ENCODE results near the gene STK40. TPM values are rescaled to one million over a fixed set of nuclear protein-coding genes. Genes with fewer than 3 reads are reported as not detected.

STK40 gene
- total RNA-seq, 2 experiments from 2014 or later = 41.2 to 44.4 TPM

DNA sequence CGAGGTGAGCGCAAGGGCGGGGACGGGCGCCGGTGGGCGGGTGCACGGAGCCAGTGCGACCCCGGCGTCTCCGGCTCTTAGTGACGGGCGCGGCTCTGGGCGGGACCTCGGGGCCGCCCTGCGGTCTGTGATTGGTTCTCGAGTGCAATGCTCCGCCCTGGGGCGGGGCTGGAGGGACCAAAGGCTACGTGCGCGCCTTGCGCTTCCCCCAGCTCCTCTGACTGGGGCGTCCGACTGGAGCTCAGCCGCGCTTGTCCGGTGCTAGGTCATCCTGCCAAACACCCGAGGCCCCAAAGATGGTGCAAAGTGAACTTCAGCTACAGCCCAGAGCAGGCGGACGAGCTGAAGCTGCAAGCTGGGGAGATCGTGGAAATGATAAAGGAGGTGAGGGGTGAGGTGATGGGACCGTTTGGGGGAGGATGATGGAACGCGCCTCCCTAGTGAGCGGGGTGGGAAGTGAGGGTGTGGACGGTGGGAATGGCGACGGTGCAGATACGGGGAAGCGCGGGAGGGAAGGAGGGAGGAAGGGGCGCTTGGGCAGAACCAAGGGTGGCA lies 78.7 kb downstream of the STK40 start:
- H3K36me3 Mint-ChIP-seq (ENCODE audit: low read depth) = peaks cover 29% of the 10 kb centered on the region
- no peaks in the 10 kb centered on the region for H3K27me3 Mint-ChIP-seq
- ChIA-PET POLR2A (interaction anchor here (0.6 to 10.3 kb wide), 11 partner anchors 9 to 147 kb away, joined by 3 to 89 read pairs (median 4); partner anchors contain the start of genes EVA1B and THRAP3), CTCF (interaction anchor here (1.2 to 3.1 kb wide), 7 partner anchors 11 to 158 kb away, joined by 3 to 10 read pairs (median 5); partner anchors contain the start of gene TRAPPC3)
- intact Hi-C loops (cut with micrococcal nuclease) = no loop called here
- ATAC-seq (peak; percentile 97), DNase-seq (peak; percentile 95)
- peak overlapping the region; percentile 92 for H3K27ac Mint-ChIP-seq
- H3K9me3 Mint-ChIP-seq = no peaks in the 10 kb centered on the region
- peaks cover 32% of the 10 kb centered on the region for H3K4me1 Mint-ChIP-seq (ENCODE audit: low read depth)
- peak overlapping the region; percentile 93 for H3K4me3 Mint-ChIP-seq
- TF ChIP-seq, protein P1, sequence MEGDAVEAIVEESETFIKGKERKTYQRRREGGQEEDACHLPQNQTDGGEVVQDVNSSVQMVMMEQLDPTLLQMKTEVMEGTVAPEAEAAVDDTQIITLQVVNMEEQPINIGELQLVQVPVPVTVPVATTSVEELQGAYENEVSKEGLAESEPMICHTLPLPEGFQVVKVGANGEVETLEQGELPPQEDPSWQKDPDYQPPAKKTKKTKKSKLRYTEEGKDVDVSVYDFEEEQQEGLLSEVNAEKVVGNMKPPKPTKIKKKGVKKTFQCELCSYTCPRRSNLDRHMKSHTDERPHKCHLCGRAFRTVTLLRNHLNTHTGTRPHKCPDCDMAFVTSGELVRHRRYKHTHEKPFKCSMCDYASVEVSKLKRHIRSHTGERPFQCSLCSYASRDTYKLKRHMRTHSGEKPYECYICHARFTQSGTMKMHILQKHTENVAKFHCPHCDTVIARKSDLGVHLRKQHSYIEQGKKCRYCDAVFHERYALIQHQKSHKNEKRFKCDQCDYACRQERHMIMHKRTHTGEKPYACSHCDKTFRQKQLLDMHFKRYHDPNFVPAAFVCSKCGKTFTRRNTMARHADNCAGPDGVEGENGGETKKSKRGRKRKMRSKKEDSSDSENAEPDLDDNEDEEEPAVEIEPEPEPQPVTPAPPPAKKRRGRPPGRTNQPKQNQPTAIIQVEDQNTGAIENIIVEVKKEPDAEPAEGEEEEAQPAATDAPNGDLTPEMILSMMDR (IDR thresholded peaks at IDR 0.05) = no peak

DNA sequence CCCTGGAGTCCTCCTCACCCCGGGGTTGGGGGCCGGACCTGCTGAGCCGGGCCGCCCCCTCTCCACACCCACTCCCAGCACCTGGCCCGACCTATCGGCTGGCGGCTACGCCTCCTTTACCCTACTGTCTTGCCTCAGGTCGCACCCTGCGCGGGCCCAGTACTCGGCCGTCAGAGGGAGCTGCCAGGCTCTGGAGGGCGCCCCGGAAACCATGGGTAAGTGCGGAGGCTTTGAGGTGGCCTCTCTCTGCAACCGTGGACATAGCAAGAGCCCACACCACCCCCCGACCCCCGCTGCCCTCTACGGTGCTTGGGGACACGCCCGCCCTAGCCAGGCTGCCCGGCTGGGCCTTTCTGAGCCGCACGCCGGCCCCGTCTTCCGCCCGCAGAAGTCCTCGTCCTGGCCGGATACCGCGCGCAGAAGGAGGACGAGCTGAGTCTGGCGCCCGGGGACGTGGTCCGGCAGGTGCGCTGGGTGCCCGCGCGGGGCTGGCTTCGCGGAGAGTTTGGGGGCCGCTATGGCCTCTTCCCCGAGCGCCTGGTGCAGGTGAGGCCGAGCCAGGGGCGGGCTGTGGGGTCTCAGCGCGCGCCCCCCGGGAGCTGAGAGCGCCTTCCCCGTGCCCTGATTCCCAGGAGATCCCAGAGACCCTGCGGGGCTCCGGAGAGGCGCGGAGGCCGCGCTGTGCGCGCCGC lies 79.4 kb downstream of the STK40 start, which contains the start of gene SH3D21:
TSS of gene SH3D21 (plus strand) at position 159 of the 692 bp plus-strand sequence. CDS start at position 212, 53 bp downstream.
- Mint-ChIP-seq H3K27me3 (no peaks in the 10 kb centered on the region), H3K27ac (peak within 1 kb of the TSS; percentile 92), H3K4me3 (peak within 1 kb of the TSS; percentile 93), H3K9me3 (no peaks in the 10 kb centered on the region), H3K36me3 (ENCODE audit: low read depth) (peaks cover 33% of the 10 kb centered on the region), H3K4me1 (ENCODE audit: low read depth) (peaks cover 32% of the 10 kb centered on the region)
- POLR2A ChIA-PET = interaction anchor here (0.6 to 10.3 kb wide), 13 partner anchors 8 to 158 kb away, joined by 3 to 89 read pairs (median 4); partner anchors contain the start of genes EVA1B and THRAP3
- ATAC-seq (peak; percentile 37), DNase-seq (peak; percentile 69)
- intact Hi-C loops (cut with micrococcal nuclease) = no loop called here
- CTCF ChIA-PET = interaction anchor here (1.2 to 3.1 kb wide), 7 partner anchors 12 to 157 kb away, joined by 3 to 10 read pairs (median 5); partner anchors contain the start of gene TRAPPC3
- TF ChIP-seq, protein P1 (IDR thresholded peaks at IDR 0.05) = peak; percentile 41

DNA sequence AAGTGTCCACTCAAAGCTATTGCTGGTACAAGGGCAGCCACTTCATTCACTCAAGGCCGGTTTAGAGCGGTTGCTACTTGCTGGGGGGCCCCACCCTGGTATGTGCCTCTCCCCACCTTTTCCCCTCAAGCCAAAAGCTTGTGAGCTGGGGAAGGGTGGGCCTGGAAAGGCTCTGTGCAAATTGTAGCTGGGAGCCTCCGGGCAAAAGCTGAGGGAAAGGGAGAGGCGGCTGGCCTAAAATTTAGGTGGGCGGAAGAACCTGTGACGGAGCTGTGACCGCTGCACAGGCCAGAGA lies 79.9 kb downstream of the STK40 start:
- POLR2A ChIA-PET = interaction anchor here (0.9 to 10.3 kb wide), 9 partner anchors 8 to 157 kb away, joined by 3 to 89 read pairs (median 5); partner anchors contain the start of genes EVA1B and THRAP3
- peaks cover 37% of the 10 kb centered on the region for H3K4me1 Mint-ChIP-seq (ENCODE audit: low read depth)
- no peak for ATAC-seq

DNA sequence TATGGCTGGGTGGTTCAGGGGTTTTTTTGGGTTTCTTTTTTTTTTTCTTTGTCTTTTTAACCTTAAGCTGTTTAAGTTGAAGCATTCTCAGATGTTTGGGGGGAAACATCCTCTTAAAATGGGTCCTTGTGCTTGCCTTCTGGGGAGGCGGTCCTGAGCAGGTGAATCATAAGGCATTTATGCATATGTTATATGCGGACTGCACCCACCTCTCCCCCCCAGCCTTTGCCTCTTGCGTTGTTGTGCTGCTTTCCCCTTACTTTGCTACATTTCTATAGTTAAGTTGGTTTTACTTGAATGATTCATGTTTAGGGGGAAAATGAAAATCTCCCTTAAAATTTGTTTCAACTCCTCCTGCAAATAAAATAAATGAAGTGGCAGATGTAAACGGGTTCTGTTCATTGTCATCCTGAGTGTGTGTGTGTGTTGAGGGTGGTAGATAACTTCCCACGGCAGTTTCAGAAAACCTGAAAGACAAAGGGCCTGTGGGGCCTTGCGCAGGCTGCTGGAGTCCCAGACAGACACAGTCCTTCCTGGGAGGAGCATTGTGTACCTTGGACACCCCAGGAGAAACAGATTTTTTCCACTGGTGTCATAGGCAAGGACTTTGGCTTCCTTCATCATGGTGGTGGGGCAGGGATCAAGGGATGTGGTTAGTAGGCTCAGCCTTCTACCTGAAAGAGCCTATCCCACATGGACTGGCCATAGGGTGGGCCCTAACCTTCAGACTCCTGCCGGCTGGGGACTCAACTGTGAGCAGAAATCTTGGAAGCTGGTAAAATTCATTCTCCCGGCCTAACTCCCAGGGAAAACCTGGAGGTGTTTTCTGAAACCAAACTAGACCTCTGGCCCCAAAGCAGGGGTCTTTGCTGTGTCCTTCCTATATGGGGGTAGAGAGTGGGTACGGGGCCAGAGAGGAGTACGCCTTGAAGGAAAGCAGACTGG lies 80.5 kb downstream of the STK40 start:
- DNase-seq (peak; percentile 76), ATAC-seq (peak; percentile 14)
- CTCF ChIA-PET = interaction anchor here (1.3 to 3.1 kb wide), 5 partner anchors 13 to 156 kb away, joined by 3 to 10 read pairs (median 5); partner anchors contain the start of gene TRAPPC3
- intact Hi-C loops (cut with micrococcal nuclease) = no loop called here
- POLR2A ChIA-PET = interaction anchor here (0.9 to 10.3 kb wide), 8 partner anchors 11 to 157 kb away, joined by 3 to 89 read pairs (median 6); partner anchors contain the start of genes EVA1B and THRAP3
- H3K36me3 Mint-ChIP-seq (ENCODE audit: low read depth) = peaks cover 40% of the 10 kb centered on the region
- peaks cover 39% of the 10 kb centered on the region for H3K4me1 Mint-ChIP-seq (ENCODE audit: low read depth)
- TF ChIP-seq, protein P1 (IDR thresholded peaks at IDR 0.05) = no peak
- peak overlapping the region; percentile 78 for H3K27ac Mint-ChIP-seq
- no peaks in the 10 kb centered on the region for H3K9me3 Mint-ChIP-seq
- H3K27me3 Mint-ChIP-seq = no peaks in the 10 kb centered on the region
- peak overlapping the region; percentile 93 for H3K4me3 Mint-ChIP-seq

More for the DNA sequence above, 79.9 kb downstream of the STK40 start:
- no peaks in the 10 kb centered on the region for H3K9me3 Mint-ChIP-seq
- H3K27ac Mint-ChIP-seq = peak overlapping the region; percentile 78
- intact Hi-C loops (cut with micrococcal nuclease) = no loop called here
- TF ChIP-seq, protein P1 (IDR thresholded peaks at IDR 0.05) = no peak
- no peaks in the 10 kb centered on the region for H3K27me3 Mint-ChIP-seq
- no peak for DNase-seq
- CTCF ChIA-PET = interaction anchor here (1.2 to 3.1 kb wide), 6 partner anchors 12 to 156 kb away, joined by 3 to 10 read pairs (median 5); partner anchors contain the start of gene TRAPPC3
- peaks cover 37% of the 10 kb centered on the region for H3K36me3 Mint-ChIP-seq (ENCODE audit: low read depth)
- peak overlapping the region; percentile 93 for H3K4me3 Mint-ChIP-seq

All from activated CD8-positive, alpha-beta T cell treated with anti-CD3 and anti-CD28 coated beads for 36 hours (primary cell).